Measurements from ENCODE around the gene ARHGAP6. TPM values are rescaled to one million over a fixed set of nuclear protein-coding genes. Genes with fewer than 3 reads are reported as not detected.

Gene ARHGAP6
- total and polyA plus RNA-seq, 2 donors (not counting 3 experiments of a cell fraction or from before 2014, with no cell fraction given): 0.69 to 0.83 TPM

- BruUV-seq (replicated peaks): no TSS peak
- H3K27ac ChIP-seq (ENCODE audit: insufficient read depth, low read depth, low read length): no peak overlapping the region
- DNase-seq (ENCODE audit: low read depth, low spot score): no peak
- H3K9ac ChIP-seq (replicated peaks; ENCODE audit: extremely low read depth, insufficient read depth, low read length): no peak overlapping the region
- ChIA-PET CTCF (no interaction called here), POLR2A (no interaction called here)
- no peaks in the 10 kb centered on the region for H3K36me3 ChIP-seq (ENCODE audit: control insufficient read depth in 2 of 2, extremely low read depth in 1 of 2, insufficient read depth in 2 of 2, low read length in 2 of 2)
- no peak overlapping the region for H3K4me3 ChIP-seq (replicated peaks in 1 of 3; ENCODE audit: insufficient read depth in 1 of 3, low read depth in 1 of 3, low read length in 3 of 3)
- no peak overlapping the region for H2AFZ ChIP-seq (ENCODE audit: low read depth, low read length)
- no peak overlapping the region for H3K4me2 ChIP-seq (ENCODE audit: insufficient read depth, low read length)
- no peaks in the 10 kb centered on the region for H3K27me3 ChIP-seq (ENCODE audit: control insufficient read depth in 2 of 2, insufficient read depth in 2 of 2, low read length in 2 of 2)
- FAIRE-seq: no peak
- TF ChIP-seq, protein P1, sequence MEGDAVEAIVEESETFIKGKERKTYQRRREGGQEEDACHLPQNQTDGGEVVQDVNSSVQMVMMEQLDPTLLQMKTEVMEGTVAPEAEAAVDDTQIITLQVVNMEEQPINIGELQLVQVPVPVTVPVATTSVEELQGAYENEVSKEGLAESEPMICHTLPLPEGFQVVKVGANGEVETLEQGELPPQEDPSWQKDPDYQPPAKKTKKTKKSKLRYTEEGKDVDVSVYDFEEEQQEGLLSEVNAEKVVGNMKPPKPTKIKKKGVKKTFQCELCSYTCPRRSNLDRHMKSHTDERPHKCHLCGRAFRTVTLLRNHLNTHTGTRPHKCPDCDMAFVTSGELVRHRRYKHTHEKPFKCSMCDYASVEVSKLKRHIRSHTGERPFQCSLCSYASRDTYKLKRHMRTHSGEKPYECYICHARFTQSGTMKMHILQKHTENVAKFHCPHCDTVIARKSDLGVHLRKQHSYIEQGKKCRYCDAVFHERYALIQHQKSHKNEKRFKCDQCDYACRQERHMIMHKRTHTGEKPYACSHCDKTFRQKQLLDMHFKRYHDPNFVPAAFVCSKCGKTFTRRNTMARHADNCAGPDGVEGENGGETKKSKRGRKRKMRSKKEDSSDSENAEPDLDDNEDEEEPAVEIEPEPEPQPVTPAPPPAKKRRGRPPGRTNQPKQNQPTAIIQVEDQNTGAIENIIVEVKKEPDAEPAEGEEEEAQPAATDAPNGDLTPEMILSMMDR (IDR thresholded peaks at IDR 0.05; ENCODE audit: extremely low read depth in 1 of 2, insufficient read depth in 1 of 2, low read depth in 1 of 2, low read length in 2 of 2): no peak
- no peak for TF ChIP-seq EZH2 (IDR thresholded peaks at IDR 0.05; ENCODE audit: borderline replicate concordance, low read depth, low read length, severe bottlenecking)
- no peak for TF ChIP-seq POLR2AphosphoS5 (IDR thresholded peaks at IDR 0.05; ENCODE audit: insufficient read depth, low read depth, low read length)
- TF ChIP-seq MYC (IDR thresholded peaks at IDR 0.05; ENCODE audit: low read depth, low read length): no peak
- no peak for TF ChIP-seq POLR2A (IDR thresholded peaks at IDR 0.05; ENCODE audit: low read depth, low read length)
- no peak for TF ChIP-seq FOS (IDR thresholded peaks at IDR 0.05; ENCODE audit: borderline replicate concordance, insufficient read depth, low read length)
- no peak for TF ChIP-seq JUN (IDR thresholded peaks at IDR 0.05; ENCODE audit: borderline replicate concordance, insufficient read depth, insufficient read length, low read depth)
- TF ChIP-seq GATA2 (IDR thresholded peaks at IDR 0.05; ENCODE audit: insufficient read depth, insufficient read length, low read depth, low read length): no peak
- TF ChIP-seq, protein P2, sequence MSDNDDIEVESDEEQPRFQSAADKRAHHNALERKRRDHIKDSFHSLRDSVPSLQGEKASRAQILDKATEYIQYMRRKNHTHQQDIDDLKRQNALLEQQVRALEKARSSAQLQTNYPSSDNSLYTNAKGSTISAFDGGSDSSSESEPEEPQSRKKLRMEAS (IDR thresholded peaks at IDR 0.05; ENCODE audit: insufficient read depth, insufficient read length): no peak
- intact Hi-C loops (cut with micrococcal nuclease) (no loop called here), dilution Hi-C loops (cut with MboI; ENCODE audit: extremely low pct_ligation_motif_present, low sequenced_read_pairs) (no loop called here)
- H3K4me1 ChIP-seq (ENCODE audit: control insufficient read depth, extremely low read depth, insufficient read depth, low read length): no peaks in the 10 kb centered on the region
- no peaks in the 10 kb centered on the region for H3K79me2 ChIP-seq (ENCODE audit: control insufficient read depth, insufficient read depth, low read length)
- H4K20me1 ChIP-seq (replicated peaks; ENCODE audit: control insufficient read depth, extremely low read depth, insufficient read depth, low read length): no peaks in the 10 kb centered on the region
- H3K9me1 ChIP-seq (replicated peaks; ENCODE audit: control insufficient read depth, extremely low read depth, insufficient read depth, low read length): no peaks in the 10 kb centered on the region
- no peaks in the 10 kb centered on the region for H3K9me3 ChIP-seq (replicated peaks; ENCODE audit: control insufficient read depth, insufficient read depth, low read length)
Measured at GRCh38 chrX:11129534-11130105, 536.1 kb downstream of the ARHGAP6 start.
